IMR-90 (cell line): ENCODE data around the gene FST. TPM values are rescaled to one million over a fixed set of nuclear protein-coding genes. Genes with fewer than 3 reads are reported as not detected.

Experiments
- ATAC-seq: fragments of 200-7000 bp; cut with Tn5 transposase; 2 replicates; pipeline ENCODE4 v1.9.1; 2020; ENCODE audit warnings: low read depth, mild to moderate bottlenecking, moderate library complexity
- BruUV-seq: library from RNA; stranded (reverse); fragments of 400-500 nt; replicated peaks from 2 replicates; lab custom pipeline; 2021; lab: Mats Ljungman, UMichigan
- CTCF ChIA-PET: fragments of 300-600 bp; formaldehyde crosslinking; extraction: SDS; loops from one replicate; lab custom pipeline; 2021; ENCODE audit warnings: antibody characterized with exemption; lab: Yijun Ruan, JAX
- POLR2A ChIA-PET: fragments of 300-600 bp; sonication (Branson Sonifier 250); formaldehyde crosslinking; loops from one replicate; lab custom pipeline; 2022; ENCODE audit warnings: antibody characterized with exemption; ENCODE audit not compliant: unreplicated experiment; lab: Charles Lee
- DNase-seq: peaks from one replicate; pipeline ENCODE4 v3.0.0; 2013
- H2AFZ ChIP-seq: replicated peaks from 2 replicates; pipeline ENCODE3; 2013; ENCODE audit warnings: low read length, mild to moderate bottlenecking; ENCODE audit not compliant: poor library complexity
- H2AK5ac ChIP-seq: 2 replicates; pipeline ENCODE4 v1.6.1; 2013; ENCODE audit warnings: low read depth, low read length, inconsistent platforms
- H2AK9ac ChIP-seq: replicated peaks from 2 replicates; pipeline ENCODE3; 2013; ENCODE audit warnings: mild to moderate bottlenecking, low read depth, low read length, moderate library complexity; ENCODE audit not compliant: poor library complexity
- H2BK120ac ChIP-seq: 2 replicates; pipeline ENCODE4 v1.6.1; 2013; ENCODE audit warnings: low read depth, low read length, inconsistent platforms
- H2BK15ac ChIP-seq: 3 replicates; pipeline ENCODE4 v1.6.1; 2013; ENCODE audit warnings: low read depth, low read length, inconsistent platforms
- H2BK20ac ChIP-seq: 2 replicates; pipeline ENCODE4 v1.6.1; 2013; ENCODE audit warnings: low read depth, mild to moderate bottlenecking, inconsistent platforms, low read length, moderate library complexity
- H2BK5ac ChIP-seq: 2 replicates; pipeline ENCODE4 v1.6.1; 2013; ENCODE audit warnings: mild to moderate bottlenecking, low read depth, low read length, inconsistent platforms; ENCODE audit not compliant: poor library complexity, severe bottlenecking
- H3K14ac ChIP-seq: replicated peaks from 2 replicates; pipeline ENCODE4 v1.6.1; 2013; ENCODE audit warnings: low read depth, low read length, inconsistent platforms
- H3K18ac ChIP-seq: 2 replicates; pipeline ENCODE4 v1.6.1; 2013; ENCODE audit warnings: low read depth, low read length, control low read depth
- H3K23ac ChIP-seq: 2 replicates; pipeline ENCODE4 v1.6.1; 2013; ENCODE audit warnings: low read depth, low read length, inconsistent platforms
- H3K27ac ChIP-seq: 2 replicates; pipeline ENCODE4 v1.5.1; 2013; ENCODE audit warnings: mild to moderate bottlenecking, control low read depth, low read length; ENCODE audit not compliant: insufficient read depth
- H3K27me3 ChIP-seq: 2 replicates; pipeline ENCODE4 v1.6.1; 2013; ENCODE audit warnings: low read length; ENCODE audit not compliant: control insufficient read depth, insufficient read depth
- H3K36me3 ChIP-seq: 2 replicates; pipeline ENCODE4 v1.6.1; 2013; ENCODE audit warnings: low read length, mixed read lengths; ENCODE audit not compliant: control insufficient read depth, insufficient read depth
- H3K4ac ChIP-seq: 2 replicates; pipeline ENCODE4 v1.6.1; 2013; ENCODE audit warnings: low read depth, low read length, inconsistent platforms
- H3K4me1 ChIP-seq: 2 replicates; pipeline ENCODE4 v1.6.1; 2013; ENCODE audit warnings: low read length, mixed read lengths; ENCODE audit not compliant: control insufficient read depth, insufficient read depth
- H3K4me2 ChIP-seq: 2 replicates; pipeline ENCODE4 v1.6.1; 2013; ENCODE audit warnings: low read depth, mild to moderate bottlenecking, control low read depth, low read length, moderate library complexity
- H3K4me3 ChIP-seq: 2 replicates; pipeline ENCODE4 v1.5.1; 2013; ENCODE audit warnings: low read depth, mild to moderate bottlenecking, control low read depth, low read length, moderate library complexity; ENCODE audit not compliant: insufficient read depth
- H3K56ac ChIP-seq: 2 replicates; pipeline ENCODE4 v1.6.1; 2013; ENCODE audit warnings: low read length, inconsistent platforms; ENCODE audit not compliant: insufficient read depth; ENCODE audit errors: extremely low read depth
- H3K79me1 ChIP-seq, 2 experiments: 2 replicates each; pipeline ENCODE4 v1.6.1; 2013; ENCODE audit warnings: low read length in 2 of 2, inconsistent platforms in 1 of 2, low read depth in 1 of 2
- H3K9ac ChIP-seq: 2 replicates; pipeline ENCODE4 v1.6.1; 2013; ENCODE audit warnings: low read depth, low read length, control low read depth
- H3K9me1 ChIP-seq: 2 replicates; pipeline ENCODE4 v1.6.1; 2013; ENCODE audit warnings: low read length, inconsistent platforms; ENCODE audit not compliant: insufficient read depth
- H3K9me3 ChIP-seq: 2 replicates; pipeline ENCODE4 v1.6.1; 2013; ENCODE audit warnings: low read length; ENCODE audit not compliant: control insufficient read depth, insufficient read depth
- H4K20me1 ChIP-seq: 2 replicates; pipeline ENCODE4 v1.6.1; 2013; ENCODE audit warnings: low read length, inconsistent platforms; ENCODE audit not compliant: insufficient read depth
- H4K5ac ChIP-seq: 2 replicates; pipeline ENCODE4 v1.6.1; 2013; ENCODE audit warnings: mild to moderate bottlenecking, low read depth, low read length, control low read depth
- H4K8ac ChIP-seq, 2 experiments: 2 replicates each; pipeline ENCODE4 v1.6.1; 2013; ENCODE audit warnings: low read depth in 2 of 2, low read length in 2 of 2, control low read depth in 1 of 2, inconsistent platforms in 1 of 2
- H4K91ac ChIP-seq: 2 replicates; pipeline ENCODE4 v1.6.1; 2013; ENCODE audit warnings: low read depth, low read length, inconsistent platforms; ENCODE audit not compliant: insufficient read depth
- CEBPB ChIP-seq: IDR thresholded peaks from 2 replicates; pipeline ENCODE4 v1.6.1; 2012; ENCODE audit warnings: low read depth, low read length, improper control_type of control experiment
- FOS ChIP-seq: fragments of 150-350 bp; IDR thresholded peaks from 2 replicates; pipeline ENCODE4 v1.6.1; 2016; ENCODE audit warnings: low read depth, low read length
- MAFK ChIP-seq: IDR thresholded peaks from 2 replicates; pipeline ENCODE4 v1.6.1; 2012; ENCODE audit warnings: low read depth, low read length, improper control_type of control experiment
- MAZ ChIP-seq: IDR thresholded peaks from 2 replicates; pipeline ENCODE4 v1.6.1; 2012; ENCODE audit warnings: low read depth, mild to moderate bottlenecking, low read length, improper control_type of control experiment, moderate library complexity, borderline replicate concordance
- MXI1 ChIP-seq: IDR thresholded peaks from 2 replicates; pipeline ENCODE4 v1.6.1; 2012; ENCODE audit warnings: low read depth, mild to moderate bottlenecking, low read length, moderate library complexity, borderline replicate concordance
- NFE2L2 ChIP-seq: fragments of 150-350 bp; IDR thresholded peaks from 2 replicates; pipeline ENCODE4 v1.6.1; 2016; ENCODE audit warnings: low read depth, mild to moderate bottlenecking, low read length
- RFX5 ChIP-seq: IDR thresholded peaks from 2 replicates; pipeline ENCODE4 v1.8.0; 2012; ENCODE audit warnings: low read depth, mild to moderate bottlenecking, low read length, moderate library complexity
- dilution Hi-C: fragments of 300-500 bp; cut with HindIII; formaldehyde crosslinking; loops from one replicate; pipeline ENCODE4 v1.14.3; 2018; ENCODE audit warnings: low sequenced_read_pairs; ENCODE audit not compliant: unreplicated experiment
- in situ Hi-C: fragments of 300-500 bp; cut with MboI; formaldehyde crosslinking; loops from 3 replicates; pipeline ENCODE4 v1.14.3; 2019; ENCODE audit warnings: low sequenced_read_pairs, inconsistent platforms, mixed read lengths
- intact Hi-C: fragments of 100-400 bp; cut with micrococcal nuclease; formaldehyde crosslinking; loops from 2 replicates; pipeline ENCODE4 v1.10.0; 2022
- polyA plus RNA-seq, 3 experiments: library from polyadenylated mRNA; depleted of rRNA; stranded (reverse); fragments of >200 nt; gene quantifications; 2 replicates each; pipeline ENCODE4 v1.2.3, GENCODE V29; 2012; ENCODE audit warnings: low replicate concordance in 1 of 3
- total RNA-seq: library from RNA; depleted of rRNA; stranded (reverse); fragments of >200 nt; gene quantifications from 2 replicates; pipeline ENCODE4 v1.2.3, GENCODE V29; 2012; rRNA removed
- TF ChIP-seq, protein P1 (sequence below): conservative IDR thresholded peaks from 2 replicates; pipeline ENCODE4 v1.5.1; 2012; ENCODE audit warnings: mild to moderate bottlenecking, low read depth, low read length, improper control_type of control experiment

FST gene
- total and polyA plus RNA-seq, 2 of the 4 experiments (the other 2 are of a cell fraction) = 141 to 195 TPM

DNA sequence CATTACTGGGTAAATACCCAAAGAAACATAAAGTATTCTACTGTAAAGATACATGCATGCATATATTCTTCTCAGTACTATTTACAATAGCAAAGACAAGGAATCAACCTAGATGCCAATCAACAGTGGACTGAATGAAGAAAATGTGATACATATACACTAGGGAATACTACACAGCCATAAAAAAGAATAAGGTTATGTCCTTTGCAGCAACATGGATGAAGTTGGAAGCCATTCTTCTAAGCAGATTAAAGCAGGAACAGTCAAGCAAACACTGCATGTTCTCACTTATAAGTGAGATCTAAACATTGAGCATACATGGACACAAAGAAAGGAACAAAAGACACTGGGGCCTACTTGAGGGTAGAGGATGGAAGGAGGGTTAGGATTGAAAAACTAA lies 40.4 kb downstream of the FST start:
- no peak overlapping the region for H4K8ac ChIP-seq
- no peak overlapping the region for H3K9ac ChIP-seq
- dilution Hi-C loops (no loop called here), in situ Hi-C loops (no loop called here), intact Hi-C loops (no loop called here)
- H3K4me1 ChIP-seq = no peaks in the 10 kb centered on the region
- no peak overlapping the region for H3K23ac ChIP-seq
- H3K27me3 ChIP-seq = no peaks in the 10 kb centered on the region
- H3K36me3 ChIP-seq = no peaks in the 10 kb centered on the region
- no peaks in the 10 kb centered on the region for H4K20me1 ChIP-seq
- H2AK9ac ChIP-seq = no peak overlapping the region
- H3K14ac ChIP-seq = no peak overlapping the region
- H4K5ac ChIP-seq = no peak overlapping the region
- no peak overlapping the region for H4K91ac ChIP-seq
- DNase-seq (no peak), ATAC-seq (no peak)
- H3K9me1 ChIP-seq = no peaks in the 10 kb centered on the region
- no peak overlapping the region for H3K56ac ChIP-seq
- no peak overlapping the region for H2AFZ ChIP-seq
- no peak overlapping the region for H2BK5ac ChIP-seq
- CTCF ChIA-PET = no interaction called here
- no peaks in the 10 kb centered on the region for H3K9me3 ChIP-seq
- BruUV-seq = no TSS peak
- no peaks in the 10 kb centered on the region for H3K79me1 ChIP-seq
- no peak overlapping the region for H3K4ac ChIP-seq
- no peak overlapping the region for H2BK20ac ChIP-seq
- TF ChIP-seq NFE2L2 (no peak), MXI1 (no peak), FOS (no peak), RFX5 (no peak), MAFK (no peak), MAZ (no peak), CEBPB (no peak)
- TF ChIP-seq, protein P1, sequence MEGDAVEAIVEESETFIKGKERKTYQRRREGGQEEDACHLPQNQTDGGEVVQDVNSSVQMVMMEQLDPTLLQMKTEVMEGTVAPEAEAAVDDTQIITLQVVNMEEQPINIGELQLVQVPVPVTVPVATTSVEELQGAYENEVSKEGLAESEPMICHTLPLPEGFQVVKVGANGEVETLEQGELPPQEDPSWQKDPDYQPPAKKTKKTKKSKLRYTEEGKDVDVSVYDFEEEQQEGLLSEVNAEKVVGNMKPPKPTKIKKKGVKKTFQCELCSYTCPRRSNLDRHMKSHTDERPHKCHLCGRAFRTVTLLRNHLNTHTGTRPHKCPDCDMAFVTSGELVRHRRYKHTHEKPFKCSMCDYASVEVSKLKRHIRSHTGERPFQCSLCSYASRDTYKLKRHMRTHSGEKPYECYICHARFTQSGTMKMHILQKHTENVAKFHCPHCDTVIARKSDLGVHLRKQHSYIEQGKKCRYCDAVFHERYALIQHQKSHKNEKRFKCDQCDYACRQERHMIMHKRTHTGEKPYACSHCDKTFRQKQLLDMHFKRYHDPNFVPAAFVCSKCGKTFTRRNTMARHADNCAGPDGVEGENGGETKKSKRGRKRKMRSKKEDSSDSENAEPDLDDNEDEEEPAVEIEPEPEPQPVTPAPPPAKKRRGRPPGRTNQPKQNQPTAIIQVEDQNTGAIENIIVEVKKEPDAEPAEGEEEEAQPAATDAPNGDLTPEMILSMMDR = no peak
- no peak overlapping the region for H3K4me2 ChIP-seq
- no peak overlapping the region for H3K4me3 ChIP-seq
- POLR2A ChIA-PET = no interaction called here
- H2BK120ac ChIP-seq = no peak overlapping the region
- no peak overlapping the region for H3K27ac ChIP-seq
- no peak overlapping the region for H2AK5ac ChIP-seq
- H3K18ac ChIP-seq = no peak overlapping the region
- no peak overlapping the region for H2BK15ac ChIP-seq

Other genes starting within 250 kb of the FST start
- 34.2 and 60.0 TPM in 2 replicates for gene NDUFS4, start 80.0 kb downstream of the FST start, total RNA-seq
- 67.5 and 70.1 TPM in 2 replicates for gene NDUFS4, start 80.0 kb downstream of the FST start, polyA plus RNA-seq (2012; rRNA removed)